GM12878 (cell line): Measurements from ENCODE around the gene GP9. TPM values are rescaled to one million over a fixed set of nuclear protein-coding genes. Genes with fewer than 3 reads are reported as not detected.
"Not testable (repeated sequence)": the region's sequence is repeated elsewhere in the genome, so short reads cannot be mapped to it uniquely, and the experiment has no call there.

ENCODE experiments used
- ATAC-seq: fragments of 200-7000 bp; cut with Tn5 transposase; 3 replicates; pipeline ENCODE4 v1.9.1; 2020; ENCODE audit warnings: mild to moderate bottlenecking, moderate library complexity
- BruUV-seq: library from RNA; stranded (reverse); fragments of 400-500 nt; replicated peaks from 2 replicates; lab custom pipeline; 2021; lab: Mats Ljungman, UMichigan
- CTCF ChIA-PET: fragments of 300-600 bp; sonication (Branson Sonifier 250); formaldehyde crosslinking; extraction: SDS; loops from one replicate; lab custom pipeline; 2021; ENCODE audit warnings: inconsistent platforms; lab: Yijun Ruan, JAX
- POLR2A ChIA-PET: fragments of 350-600 bp; formaldehyde crosslinking; extraction: SDS; loops from one replicate; lab custom pipeline; 2021; ENCODE audit warnings: inconsistent platforms; lab: Charles Lee
- RAD21 ChIA-PET: fragments of 300-600 bp; sonication (Branson Sonifier 250); formaldehyde crosslinking; loops from one replicate; lab custom pipeline; 2023; ENCODE audit warnings: antibody characterized with exemption; ENCODE audit not compliant: unreplicated experiment; lab: Charles Lee
- SMC1A ChIA-PET: fragments of 300-600 bp; sonication (Branson Sonifier 250); formaldehyde crosslinking; loops from one replicate; lab custom pipeline; 2023; ENCODE audit not compliant: unreplicated experiment, uncharacterized antibody; lab: Charles Lee
- DNase-seq: peaks from one replicate; pipeline ENCODE4 v3.0.0-alpha.2; 2011; ENCODE audit warnings: low read depth, low spot score
- FAIRE-seq: peaks from 3 replicates; lab custom pipeline; 2011; peaks lifted over from hg19 to GRCh38; lab: Jason Lieb, UNC
- H2AFZ ChIP-seq: 2 replicates; pipeline ENCODE4 v1.6.0; 2011; ENCODE audit warnings: low read depth, low read length, control low read depth; ENCODE audit not compliant: control insufficient read depth
- H3K27ac ChIP-seq: 2 replicates; pipeline ENCODE4 v1.5.1; 2011; ENCODE audit warnings: control low read depth; ENCODE audit not compliant: control insufficient read depth, insufficient read depth
- H3K27me3 ChIP-seq, 2 experiments: replicated peaks in 1 of 2; 2 replicates each; pipeline versions ENCODE4 v1.6.0 to v1.6.1; 2011; ENCODE audit warnings: low read length in 1 of 2; ENCODE audit not compliant: control insufficient read depth in 2 of 2, insufficient read depth in 2 of 2
- H3K36me3 ChIP-seq, 2 experiments: 2 replicates each; pipeline ENCODE4 v1.5.1; 2011; ENCODE audit warnings: low read length in 1 of 2; ENCODE audit not compliant: control insufficient read depth in 2 of 2, insufficient read depth in 2 of 2
- H3K4me1 ChIP-seq: 2 replicates; pipeline ENCODE4 v1.6.1; 2011; ENCODE audit warnings: mild to moderate bottlenecking, low read length, moderate library complexity, mixed read lengths; ENCODE audit not compliant: control insufficient read depth, insufficient read depth
- H3K4me2 ChIP-seq: 2 replicates; pipeline ENCODE4 v1.6.0; 2011; ENCODE audit warnings: control low read depth; ENCODE audit not compliant: control insufficient read depth, insufficient read depth
- H3K4me3 ChIP-seq: fragments of 200-600 bp; sonication (generic); 2 replicates; pipeline ENCODE4 v1.5.1; 2016
- H3K79me2 ChIP-seq: 2 replicates; pipeline ENCODE4 v1.6.0; 2011; ENCODE audit warnings: low read length; ENCODE audit not compliant: control insufficient read depth, insufficient read depth
- H3K9ac ChIP-seq: 2 replicates; pipeline ENCODE4 v1.8.0; 2011; ENCODE audit warnings: low read length, control low read depth, mixed read lengths; ENCODE audit not compliant: control insufficient read depth, insufficient read depth
- H3K9me3 ChIP-seq: replicated peaks from 3 replicates; pipeline ENCODE4 v1.5.1; 2011; ENCODE audit warnings: mild to moderate bottlenecking, low read length; ENCODE audit not compliant: control insufficient read depth, insufficient read depth
- H4K20me1 ChIP-seq: 2 replicates; pipeline ENCODE4 v1.6.0; 2011; ENCODE audit not compliant: control insufficient read depth, insufficient read depth
- CBX5 ChIP-seq: sonication (generic); IDR thresholded peaks from 2 replicates; pipeline ENCODE4 v1.6.1; 2016; ENCODE audit warnings: low read depth, moderate library complexity, mild to moderate bottlenecking, inconsistent platforms
- GATAD2B ChIP-seq: fragments of 450-650 bp; conservative IDR thresholded peaks from 2 replicates; pipeline ENCODE4 v1.6.1; 2017; ENCODE audit warnings: low read depth, mild to moderate bottlenecking, moderate library complexity
- IKZF2 ChIP-seq, 2 experiments: fragments of 450-650 bp; IDR thresholded peaks; 2 replicates each; pipeline ENCODE4 v1.6.1; 2017; ENCODE audit warnings: mild to moderate bottlenecking in 2 of 2, moderate library complexity in 2 of 2
- KDM1A ChIP-seq: fragments of 200-600 bp; sonication (generic); IDR thresholded peaks from 2 replicates; pipeline ENCODE4 v1.6.1; 2016; ENCODE audit warnings: borderline replicate concordance
- MXI1 ChIP-seq: fragments of 150-350 bp; IDR thresholded peaks from 2 replicates; pipeline ENCODE4 v1.6.1; 2011; ENCODE audit warnings: low read depth, mild to moderate bottlenecking, inconsistent platforms, low read length, improper control_type of control experiment
- NFYB ChIP-seq: IDR thresholded peaks from 2 replicates; pipeline ENCODE4 v1.6.1; 2011; ENCODE audit warnings: low read depth, mild to moderate bottlenecking, low read length, improper control_type of control experiment, moderate library complexity; ENCODE audit not compliant: insufficient read depth
- RBBP5 ChIP-seq: fragments of 200-600 bp; sonication (generic); conservative IDR thresholded peaks from 2 replicates; pipeline ENCODE4 v1.6.1; 2016
- RELA ChIP-seq: fragments of 450-650 bp; IDR thresholded peaks from 2 replicates; pipeline ENCODE4 v1.8.0; 2014; ENCODE audit warnings: borderline replicate concordance; ENCODE audit not compliant: partially characterized antibody
- RUNX3 ChIP-seq: IDR thresholded peaks from 2 replicates; pipeline ENCODE4 v1.6.1; 2012; ENCODE audit warnings: low read length, inconsistent platforms
- TARDBP ChIP-seq: IDR thresholded peaks from 2 replicates; pipeline ENCODE4 v1.6.1; 2016; ENCODE audit warnings: borderline replicate concordance
- TBL1XR1 ChIP-seq: IDR thresholded peaks from 2 replicates; pipeline ENCODE4 v1.6.1; 2012; ENCODE audit warnings: low read depth, low read length, improper control_type of control experiment
- ZNF24 ChIP-seq: fragments of 450-650 bp; IDR thresholded peaks from 2 replicates; pipeline ENCODE4 v1.6.1; 2017; ENCODE audit warnings: antibody characterized with exemption, mild to moderate bottlenecking
- WGBS: methylation state at CpG from one replicate; pipeline ENCODE4 v1.1.6; 2016; ENCODE audit warnings: low lambda C conversion rate; ENCODE audit not compliant: insufficient replicate concordance, insufficient coverage; ENCODE audit errors: missing lambda C conversion rate; 5-methylcytosine and 5-hydroxymethylcytosine counted together
- in situ Hi-C: fragments of 300-500 bp; cut with MboI; formaldehyde crosslinking; loops from 9 replicates; pipeline ENCODE4 v1.14.3; 2018; ENCODE audit warnings: mixed read lengths
- intact Hi-C: fragments of 100-400 bp; cut with micrococcal nuclease; formaldehyde crosslinking; loops from one replicate; pipeline ENCODE4 v1.14.2; 2022; ENCODE audit not compliant: unreplicated experiment
- polyA plus RNA-seq, 11 experiments: library from polyadenylated mRNA; depleted of rRNA in 4 of 11; unstranded in 6 of 11; stranded (reverse) in 5 of 11; fragments of >200 nt; fragmentation: Nextera tagmentation in 4 of 11; fragmentation: Illumina TruSeq in 1 of 11; extraction: Ambion mirVana in 4 of 11; extraction: Trizol in 1 of 11; gene quantifications; 1 replicate in 1 of 11; 2 replicates in 10 of 11; pipeline versions ENCODE4 v1.2.1 to v1.2.3, GENCODE V29; 2011 to 2016; ENCODE audit warnings: inconsistent platforms in 2 of 11, missing spikeins in 2 of 11, low read depth in 1 of 11
- total RNA-seq, 4 experiments: library from RNA; depleted of rRNA in 3 of 4; stranded (reverse); fragments of >200 nt in 3 of 4; fragmentation: Illumina TruSeq in 1 of 4; extraction: Trizol in 1 of 4; gene quantifications; 2 replicates each; pipeline versions ENCODE4 v1.2.1 to v1.2.3, GENCODE V29; 2013 to 2021
- TF ChIP-seq, protein P1 (sequence below): fragments of 150-350 bp; IDR thresholded peaks from 2 replicates; pipeline ENCODE4 v1.6.1; 2014; ENCODE audit warnings: mild to moderate bottlenecking, low read depth, low read length

Gene GP9
- total and polyA plus RNA-seq, 10 of the 15 experiments (the other 5 are each of a cell fraction or from before 2014, with no cell fraction given) = 0.15 TPM; not detected in 9

GRCh38 chr3:129065720-129066073, 5.1 kb downstream of the GP9 start (continued):
- TF ChIP-seq TBL1XR1 = no peak
- TF ChIP-seq, protein P1, sequence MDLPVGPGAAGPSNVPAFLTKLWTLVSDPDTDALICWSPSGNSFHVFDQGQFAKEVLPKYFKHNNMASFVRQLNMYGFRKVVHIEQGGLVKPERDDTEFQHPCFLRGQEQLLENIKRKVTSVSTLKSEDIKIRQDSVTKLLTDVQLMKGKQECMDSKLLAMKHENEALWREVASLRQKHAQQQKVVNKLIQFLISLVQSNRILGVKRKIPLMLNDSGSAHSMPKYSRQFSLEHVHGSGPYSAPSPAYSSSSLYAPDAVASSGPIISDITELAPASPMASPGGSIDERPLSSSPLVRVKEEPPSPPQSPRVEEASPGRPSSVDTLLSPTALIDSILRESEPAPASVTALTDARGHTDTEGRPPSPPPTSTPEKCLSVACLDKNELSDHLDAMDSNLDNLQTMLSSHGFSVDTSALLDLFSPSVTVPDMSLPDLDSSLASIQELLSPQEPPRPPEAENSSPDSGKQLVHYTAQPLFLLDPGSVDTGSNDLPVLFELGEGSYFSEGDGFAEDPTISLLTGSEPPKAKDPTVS = no peak
- no peak for TF ChIP-seq KDM1A
- no peak for TF ChIP-seq RBBP5
- TF ChIP-seq GATAD2B = no peak
- TF ChIP-seq RELA = no peak
- TF ChIP-seq TARDBP = no peak
- TF ChIP-seq RUNX3 = no peak
- TF ChIP-seq CBX5 = no peak
- TF ChIP-seq ZNF24 = no peak
- TF ChIP-seq IKZF2 (IDR thresholded peaks at IDR 0.05) = no peak
- TF ChIP-seq MXI1 = no peak
- TF ChIP-seq, all 136 proteins: peak for 0

DNA sequence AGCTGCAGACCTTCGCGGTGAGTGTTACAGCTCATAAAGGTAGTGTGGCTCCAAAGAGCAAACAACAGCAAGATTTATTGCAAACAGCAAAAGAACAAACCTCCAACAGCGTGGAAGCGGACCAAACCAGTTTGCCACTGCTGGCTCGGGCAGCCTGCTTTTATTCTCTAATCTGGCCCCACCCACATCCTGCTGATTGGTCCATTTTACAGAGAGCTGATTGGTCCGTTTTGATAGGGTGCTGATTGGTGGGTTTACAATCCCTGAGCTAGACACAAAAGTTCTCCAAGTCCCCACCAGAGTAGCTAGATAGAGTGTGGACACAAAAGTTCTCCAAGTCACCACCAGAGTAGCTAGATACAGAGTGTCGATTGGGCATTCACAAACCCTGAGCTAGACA, 7.1 kb downstream of the GP9 start:
- H4K20me1 ChIP-seq, H3K4me3 ChIP-seq, intact Hi-C loops, H3K27me3 ChIP-seq, ATAC-seq, H3K27ac ChIP-seq, in situ Hi-C loops, H3K9me3 ChIP-seq, FAIRE-seq, H2AFZ ChIP-seq, BruUV-seq, POLR2A ChIA-PET, H3K79me2 ChIP-seq, H3K4me2 ChIP-seq, DNase-seq, H3K36me3 ChIP-seq, H3K4me1 ChIP-seq, H3K9ac ChIP-seq: not testable (repeated sequence)
- ChIA-PET CTCF (interaction anchor here (1.9 to 6.7 kb wide), 2 partner anchors 15 to 178 kb away, joined by 4 to 43 read pairs; no protein-coding TSS in a partner anchor), SMC1A (interaction anchor here (1.5 to 1.9 kb wide), 2 partner anchors 52 to 116 kb away, joined by 3 to 6 read pairs; partner anchors contain the start of gene CNBP), RAD21 (interaction anchor here (0.6 to 2.2 kb wide), 2 partner anchors 14 to 389 kb away, joined by 3 to 9 read pairs; no protein-coding TSS in a partner anchor)
- TF ChIP-seq NFYB = peak; percentile 71; the same call in 1 of the 2 replicates
- 58% methylated on average over 7 of the region's 7 CpGs for WGBS
